NCI-H510A (cell line): ENCODE measurements around the gene EVX1.

Experiments used
- DNase-seq: peaks from one replicate; lab custom pipeline; 2025; lab: John Stamatoyannopoulos, UW

EVX1 gene

GRCh38 chr7:27205325-27206280, 37.0 kb upstream of the EVX1 start:
- no peak for DNase-seq

GRCh38 chr7:27207348-27207985, 35.1 kb upstream of the EVX1 start:
- no peak for DNase-seq

GRCh38 chr7:27208998-27209397, 33.6 kb upstream of the EVX1 start:
- no peak for DNase-seq

- no peak for DNase-seq
Measured at GRCh38 chr7:27209933-27210440, 32.6 kb upstream of the EVX1 start.

GRCh38 chr7:27210441-27211083, 32.0 kb upstream of the EVX1 start:
- DNase-seq: no peak

GRCh38 chr7:27211084-27211446, 31.5 kb upstream of the EVX1 start:
- DNase-seq: no peak

- DNase-seq: no peak
Measured at GRCh38 chr7:27211764-27212204, 30.8 kb upstream of the EVX1 start.

- no peak for DNase-seq
Measured at GRCh38 chr7:27212497-27213432, 29.8 kb upstream of the EVX1 start.

- DNase-seq: no peak
Measured at GRCh38 chr7:27213433-27214238, 29.0 kb upstream of the EVX1 start.

- DNase-seq: no peak
Measured at GRCh38 chr7:27214239-27214950, 28.2 kb upstream of the EVX1 start.

GRCh38 chr7:27215356-27215755, 27.2 kb upstream of the EVX1 start:
- no peak for DNase-seq

- no peak for DNase-seq
Measured at GRCh38 chr7:27217951-27218350, 24.7 kb upstream of the EVX1 start.

GRCh38 chr7:27219821-27220220, 22.8 kb upstream of the EVX1 start:
- DNase-seq: no peak

- no peak for DNase-seq
Measured at GRCh38 chr7:27220440-27220955, 22.1 kb upstream of the EVX1 start.

- no peak for DNase-seq
Measured at GRCh38 chr7:27221201-27221797, 21.3 kb upstream of the EVX1 start.

- DNase-seq: no peak
Measured at GRCh38 chr7:27223941-27224575, 18.5 kb upstream of the EVX1 start.

GRCh38 chr7:27224983-27225934, 17.3 kb upstream of the EVX1 start:
- no peak for DNase-seq

- DNase-seq: no peak
Measured at GRCh38 chr7:27229448-27229847, 13.2 kb upstream of the EVX1 start.
